Activated naive CD4-positive, alpha-beta T cell treated with anti-CD3 and anti-CD28 coated beads, Interleukin-2, amount 10 ng/mL, durations not matched to agents 7 days and 5 days (primary cell): Measurements from ENCODE around the gene NVL.
"Not testable (repeated sequence)": the region's sequence is repeated elsewhere in the genome, so short reads cannot be mapped to it uniquely, and the experiment has no call there.

Source experiments
- CTCF ChIA-PET: fragments of 350-600 bp; sonication (Branson Sonifier 250); formaldehyde crosslinking; loops from one replicate; lab custom pipeline; 2021; ENCODE audit warnings: antibody characterized with exemption; lab: Charles Lee
- DNase-seq: peaks from one replicate; pipeline ENCODE4 v3.0.0-alpha.2; 2020
- H3K27ac Mint-ChIP-seq: one replicate; pipeline ENCODE4 v1.8.0; 2021; ENCODE audit warnings: mild to moderate bottlenecking, moderate library complexity, mixed read lengths
- H3K27me3 Mint-ChIP-seq: one replicate; pipeline ENCODE4 v1.8.0; 2021; ENCODE audit warnings: mild to moderate bottlenecking, mixed read lengths
- H3K36me3 Mint-ChIP-seq: one replicate; pipeline ENCODE4 v1.8.0; 2021; ENCODE audit warnings: mixed read lengths
- H3K4me1 Mint-ChIP-seq: one replicate; pipeline ENCODE4 v1.8.0; 2021; ENCODE audit warnings: mixed read lengths
- H3K4me3 Mint-ChIP-seq: one replicate; pipeline ENCODE4 v1.8.0; 2021; ENCODE audit warnings: mild to moderate bottlenecking, moderate library complexity, mixed read lengths
- H3K9me3 Mint-ChIP-seq: one replicate; pipeline ENCODE4 v1.8.0; 2021; ENCODE audit warnings: mixed read lengths

Gene NVL

GRCh38 chr1:224328644-224329043 lies 1.3 kb downstream of the NVL start:
- peaks cover 51% of the 10 kb centered on the region for H3K4me1 Mint-ChIP-seq
- H3K27ac Mint-ChIP-seq = peak overlapping the region; percentile 40
- H3K36me3 Mint-ChIP-seq = peaks cover 4% of the 10 kb centered on the region
- H3K27me3 Mint-ChIP-seq = no peaks in the 10 kb centered on the region
- H3K9me3 Mint-ChIP-seq = peaks cover 2% of the 10 kb centered on the region
- H3K4me3 Mint-ChIP-seq = peak overlapping the region; percentile 90
- no peak for DNase-seq
- CTCF ChIA-PET = no interaction called here

- no peak for DNase-seq
- Mint-ChIP-seq H3K4me3 (no peak overlapping the region), H3K27ac (no peak overlapping the region), H3K9me3 (no peaks in the 10 kb centered on the region), H3K4me1 (peaks cover 47% of the 10 kb centered on the region), H3K36me3 (peaks cover 14% of the 10 kb centered on the region), H3K27me3 (no peaks in the 10 kb centered on the region)
- CTCF ChIA-PET = interaction anchor here (0.6 to 1.1 kb wide), 2 partner anchors 131 to 209 kb away, joined by 3 to 4 read pairs; no protein-coding TSS in a partner anchor
Measured at GRCh38 chr1:224325959-224326358, 4.0 kb downstream of the NVL start.

GRCh38 chr1:224321706-224322105 lies 8.3 kb downstream of the NVL start:
- H3K27ac Mint-ChIP-seq = peak overlapping the region; percentile 8
- no peak overlapping the region for H3K4me3 Mint-ChIP-seq
- CTCF ChIA-PET = no interaction called here
- H3K27me3 Mint-ChIP-seq = no peaks in the 10 kb centered on the region
- no peaks in the 10 kb centered on the region for H3K9me3 Mint-ChIP-seq
- H3K4me1 Mint-ChIP-seq = peaks cover 19% of the 10 kb centered on the region
- no peak for DNase-seq
- peaks cover 17% of the 10 kb centered on the region for H3K36me3 Mint-ChIP-seq

GRCh38 chr1:224317383-224318045 lies 12.5 kb downstream of the NVL start:
- H3K9me3 Mint-ChIP-seq = no peaks in the 10 kb centered on the region
- H3K4me1 Mint-ChIP-seq = peaks cover 13% of the 10 kb centered on the region
- DNase-seq = no peak
- H3K4me3 Mint-ChIP-seq = no peak overlapping the region
- H3K27me3 Mint-ChIP-seq = no peaks in the 10 kb centered on the region
- CTCF ChIA-PET = interaction anchor here (1.3 to 1.4 kb wide), 2 partner anchors 16 to 165 kb away, joined by 3 read pairs; no protein-coding TSS in a partner anchor
- no peak overlapping the region for H3K27ac Mint-ChIP-seq
- peaks cover 32% of the 10 kb centered on the region for H3K36me3 Mint-ChIP-seq

DNA sequence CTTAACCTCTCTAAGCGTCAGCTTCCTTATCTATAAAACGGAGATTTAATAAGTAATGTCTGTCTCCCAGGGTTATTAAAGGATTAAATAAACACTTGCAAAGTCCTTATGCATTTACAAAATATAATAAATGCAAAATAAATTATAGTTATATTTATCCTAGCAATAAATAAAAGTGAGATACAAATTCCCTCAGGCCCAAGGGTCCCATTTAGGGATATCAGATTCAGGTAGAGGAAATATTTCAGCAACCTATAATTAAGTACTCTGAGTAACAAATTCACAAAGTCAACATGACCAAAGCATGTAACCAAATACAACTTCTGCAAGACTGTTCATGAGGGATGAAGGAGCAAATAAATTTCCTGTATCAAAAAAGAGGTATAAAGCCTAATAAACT lies 17.9 kb downstream of the NVL start:
- H3K27me3 Mint-ChIP-seq = no peaks in the 10 kb centered on the region
- H3K27ac Mint-ChIP-seq = no peak overlapping the region
- no peaks in the 10 kb centered on the region for H3K9me3 Mint-ChIP-seq
- no peak overlapping the region for H3K4me3 Mint-ChIP-seq
- peaks cover 2% of the 10 kb centered on the region for H3K4me1 Mint-ChIP-seq
- peaks cover 46% of the 10 kb centered on the region for H3K36me3 Mint-ChIP-seq
- CTCF ChIA-PET = interaction anchor here (1.3 kb wide), 1 partner anchor 261 kb away, joined by 3 read pairs; no protein-coding TSS in a partner anchor
- no peak for DNase-seq

DNA sequence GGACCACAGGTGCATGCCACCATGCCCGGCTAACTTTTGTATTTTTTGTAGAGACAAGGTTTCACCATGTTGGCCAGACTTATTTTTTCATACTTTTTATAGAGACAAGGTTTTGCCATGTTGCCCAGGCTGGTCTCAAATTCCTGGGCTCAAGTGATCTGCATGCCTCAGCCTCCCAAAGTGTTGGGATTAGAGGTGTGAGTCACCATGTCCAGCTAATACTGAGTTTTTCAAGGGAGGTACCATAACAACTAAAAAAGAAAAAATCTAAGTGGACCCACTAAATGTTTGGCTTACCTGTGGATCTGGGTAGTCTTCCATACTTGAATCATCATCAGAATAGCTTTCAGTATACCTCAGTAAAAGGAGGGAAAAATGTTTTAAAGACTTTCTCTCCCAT lies 18.5 kb downstream of the NVL start:
- H3K9me3 Mint-ChIP-seq, DNase-seq, H3K27me3 Mint-ChIP-seq, H3K27ac Mint-ChIP-seq, H3K4me1 Mint-ChIP-seq, H3K4me3 Mint-ChIP-seq: not testable (repeated sequence)
- peaks cover 48% of the 10 kb centered on the region for H3K36me3 Mint-ChIP-seq
- CTCF ChIA-PET = interaction anchor here (1.3 kb wide), 1 partner anchor 261 kb away, joined by 3 read pairs; no protein-coding TSS in a partner anchor

GRCh38 chr1:224308064-224308463 lies 21.9 kb downstream of the NVL start:
- Mint-ChIP-seq H3K9me3 (no peaks in the 10 kb centered on the region), H3K4me3 (no peak overlapping the region), H3K36me3 (peaks cover 49% of the 10 kb centered on the region), H3K27ac (no peak overlapping the region), H3K27me3 (no peaks in the 10 kb centered on the region), H3K4me1 (no peaks in the 10 kb centered on the region)
- no peak for DNase-seq
- CTCF ChIA-PET = no interaction called here

- no peak overlapping the region for H3K27ac Mint-ChIP-seq
- CTCF ChIA-PET = interaction anchor here (1.6 to 1.9 kb wide), 2 partner anchors 17 to 189 kb away, joined by 4 to 6 read pairs; no protein-coding TSS in a partner anchor
- H3K36me3 Mint-ChIP-seq = peaks cover 51% of the 10 kb centered on the region
- H3K4me1 Mint-ChIP-seq = no peaks in the 10 kb centered on the region
- H3K9me3 Mint-ChIP-seq = no peaks in the 10 kb centered on the region
- no peak for DNase-seq
- no peaks in the 10 kb centered on the region for H3K27me3 Mint-ChIP-seq
- H3K4me3 Mint-ChIP-seq = no peak overlapping the region
Measured at GRCh38 chr1:224304767-224305166, 25.2 kb downstream of the NVL start.

DNA sequence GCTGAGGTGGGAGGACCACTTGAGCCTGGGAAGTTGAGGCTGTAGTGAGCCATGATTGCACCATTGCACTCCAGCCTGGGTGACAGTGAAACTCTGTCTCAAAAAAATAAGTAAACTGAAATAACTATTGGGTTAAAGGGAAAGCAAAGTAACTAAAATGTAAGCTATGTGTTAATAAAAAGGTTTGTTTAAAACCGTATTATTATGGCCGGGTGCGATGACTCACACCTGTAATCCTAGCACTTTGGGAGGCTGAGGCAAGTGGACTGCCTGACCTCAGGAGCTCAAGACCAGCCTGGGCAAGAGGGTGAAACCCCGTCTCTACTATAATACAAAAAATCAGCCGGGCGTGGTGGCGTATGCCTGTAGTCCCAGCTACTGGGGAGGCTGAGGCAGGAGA lies 27.0 kb downstream of the NVL start:
- Mint-ChIP-seq H3K27me3 (no peaks in the 10 kb centered on the region), H3K9me3 (no peaks in the 10 kb centered on the region), H3K4me1 (peaks cover 6% of the 10 kb centered on the region), H3K36me3 (peaks cover 56% of the 10 kb centered on the region), H3K27ac (no peak overlapping the region), H3K4me3 (no peak overlapping the region)
- CTCF ChIA-PET = interaction anchor here (0.6 kb wide), 1 partner anchor 112 kb away, joined by 4 read pairs; no protein-coding TSS in a partner anchor
- no peak for DNase-seq

- H3K4me3 Mint-ChIP-seq = no peak overlapping the region
- H3K27ac Mint-ChIP-seq = no peak overlapping the region
- H3K36me3 Mint-ChIP-seq = peaks cover 48% of the 10 kb centered on the region
- DNase-seq = no peak
- H3K27me3 Mint-ChIP-seq = no peaks in the 10 kb centered on the region
- peaks cover 6% of the 10 kb centered on the region for H3K4me1 Mint-ChIP-seq
- CTCF ChIA-PET = no interaction called here
- H3K9me3 Mint-ChIP-seq = no peaks in the 10 kb centered on the region
Measured at GRCh38 chr1:224301391-224301790, 28.6 kb downstream of the NVL start.

- no peak overlapping the region for H3K4me3 Mint-ChIP-seq
- no peak overlapping the region for H3K27ac Mint-ChIP-seq
- DNase-seq = no peak
- no peaks in the 10 kb centered on the region for H3K9me3 Mint-ChIP-seq
- peaks cover 6% of the 10 kb centered on the region for H3K4me1 Mint-ChIP-seq
- no peaks in the 10 kb centered on the region for H3K27me3 Mint-ChIP-seq
- H3K36me3 Mint-ChIP-seq = peaks cover 43% of the 10 kb centered on the region
- CTCF ChIA-PET = no interaction called here
Measured at GRCh38 chr1:224300346-224300745, 29.6 kb downstream of the NVL start.

DNA sequence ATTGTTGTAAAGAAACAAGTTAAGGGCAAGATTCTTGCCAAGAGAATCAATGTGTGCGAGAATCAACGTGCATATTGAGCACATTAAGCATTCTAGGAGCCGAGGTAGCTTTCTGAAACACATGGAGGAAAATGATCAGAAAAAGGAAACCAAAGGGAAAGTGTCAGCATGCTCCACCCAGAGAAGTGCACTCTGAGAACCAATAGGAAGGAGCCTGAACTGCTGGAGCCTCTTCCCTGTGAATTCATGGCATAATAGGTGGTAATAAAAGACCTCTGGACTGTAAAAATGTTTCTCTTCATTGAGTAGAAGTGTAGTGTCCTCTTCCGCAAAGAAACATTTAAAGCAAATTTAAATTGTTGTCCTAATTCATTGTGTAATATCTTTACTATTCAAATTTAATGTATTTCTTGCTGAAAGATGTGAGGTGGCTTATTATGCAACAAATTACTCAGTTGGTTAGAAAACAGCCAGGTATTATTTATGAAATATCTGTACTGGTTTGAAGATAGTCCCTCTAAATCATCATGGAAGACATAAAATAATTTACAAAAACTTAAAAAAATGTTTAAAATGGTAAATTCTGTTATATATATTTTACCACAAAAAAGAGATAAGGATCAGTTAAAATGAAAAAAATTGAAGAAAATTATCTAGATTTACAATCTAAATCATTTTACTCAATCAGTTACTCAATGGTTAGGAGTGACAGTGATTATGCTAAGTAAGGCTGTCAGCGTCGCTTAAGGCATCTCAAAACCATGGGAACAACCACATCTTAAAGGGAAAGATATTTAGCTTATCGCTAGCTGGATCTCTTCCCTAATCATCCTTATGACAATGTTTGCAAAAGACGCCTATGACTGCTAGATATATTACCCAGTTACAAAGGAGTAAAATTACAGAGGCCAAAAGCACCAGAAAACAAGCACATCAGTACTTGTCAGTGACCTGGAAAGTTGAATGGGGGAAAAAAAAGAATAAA lies 31.3 kb downstream of the NVL start:
- Mint-ChIP-seq H3K4me3 (no peak overlapping the region), H3K9me3 (no peaks in the 10 kb centered on the region), H3K27ac (no peak overlapping the region), H3K4me1 (peaks cover 6% of the 10 kb centered on the region), H3K27me3 (no peaks in the 10 kb centered on the region), H3K36me3 (peaks cover 48% of the 10 kb centered on the region)
- DNase-seq = no peak
- CTCF ChIA-PET = no interaction called here

- Mint-ChIP-seq H3K27me3 (no peaks in the 10 kb centered on the region), H3K27ac (no peak overlapping the region), H3K4me1 (peaks cover 6% of the 10 kb centered on the region), H3K9me3 (no peaks in the 10 kb centered on the region), H3K36me3 (peaks cover 34% of the 10 kb centered on the region), H3K4me3 (no peak overlapping the region)
- DNase-seq = no peak
- CTCF ChIA-PET = interaction anchor here (0.9 kb wide), 1 partner anchor 77 kb away, joined by 3 read pairs; no protein-coding TSS in a partner anchor
Measured at GRCh38 chr1:224294775-224295174, 35.2 kb downstream of the NVL start.

DNA sequence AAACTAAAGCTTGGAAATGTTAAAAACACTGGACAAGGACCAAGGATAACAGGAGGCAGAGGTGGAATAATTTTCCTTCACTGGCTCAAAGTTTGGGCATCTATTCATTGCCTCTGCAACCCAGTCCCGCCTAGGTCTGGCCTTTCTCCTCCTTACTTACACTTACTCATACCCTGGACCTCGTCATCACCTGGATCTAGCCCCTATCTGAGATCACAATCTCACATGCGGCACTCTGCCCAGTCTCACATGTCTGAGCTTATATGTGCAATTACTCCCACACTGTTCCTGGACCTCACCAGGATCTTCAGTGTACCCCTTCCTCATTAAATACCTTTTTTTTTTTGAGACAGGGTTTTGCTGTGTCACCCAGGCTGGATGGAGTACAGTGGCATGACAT lies 37.6 kb downstream of the NVL start:
- Mint-ChIP-seq H3K36me3 (peaks cover 25% of the 10 kb centered on the region), H3K27me3 (no peaks in the 10 kb centered on the region), H3K4me3 (no peak overlapping the region), H3K27ac (no peak overlapping the region), H3K4me1 (no peaks in the 10 kb centered on the region), H3K9me3 (no peaks in the 10 kb centered on the region)
- CTCF ChIA-PET = no interaction called here
- DNase-seq = no peak
